ENCODE data around the gene CD2.

GRCh38 chr1:116770625-116771024, 16.4 kb downstream of the CD2 start:
- TF ChIP-seq CTCF (conservative IDR thresholded peaks at IDR 0.05; ENCODE audit: low read length) (no peak), EZH2phosphoT487 (IDR thresholded peaks at IDR 0.05; ENCODE audit: borderline replicate concordance, low read depth, low read length) (no peak)
